Measurements from ENCODE around the gene RPS2. TPM values are rescaled to one million over a fixed set of nuclear protein-coding genes. Genes with fewer than 3 reads are reported as not detected.
"Not testable (repeated sequence)": the region's sequence is repeated elsewhere in the genome, so short reads cannot be mapped to it uniquely, and the experiment has no call there.

The RPS2 gene
- total RNA-seq, 2 donors from 2014 or later, result 782 to 1,247 TPM

- no peak for DNase-seq (ENCODE audit: low spot score)
Observed at GRCh38 chr16:1940273-1941161, 24.1 kb downstream of the RPS2 start.

GRCh38 chr16:1939833-1940232, 24.8 kb downstream of the RPS2 start:
- H3K4me1 ChIP-seq, result peaks cover 0 to 19% of the 10 kb centered on the region in 2 donors
- not testable (repeated sequence) for H3K27me3 ChIP-seq; H3K27ac ChIP-seq; H3K9me3 ChIP-seq; H3K4me3 ChIP-seq; DNase-seq (ENCODE audit: low spot score)
- peaks cover 30% of the 10 kb centered on the region for H3K36me3 ChIP-seq

More at GRCh38 chr16:1940273-1941161, 24.1 kb downstream of the RPS2 start:
- Histone ChIP-seq H3K36me3 (peaks cover 30% of the 10 kb centered on the region), H3K27ac (no peak overlapping the region), H3K4me3 (no peak overlapping the region), H3K27me3 (no peaks in the 10 kb centered on the region), H3K4me1 (peaks cover 0 to 19% of the 10 kb centered on the region in 2 donors), H3K9me3 (no peaks in the 10 kb centered on the region)
- no peak for TF ChIP-seq CTCF (IDR thresholded peaks at IDR 0.05)

GRCh38 chr16:1938910-1939309, 25.7 kb downstream of the RPS2 start:
- Histone ChIP-seq H3K4me1 (peaks cover 0 to 19% of the 10 kb centered on the region in 2 donors), H3K9me3 (no peaks in the 10 kb centered on the region), H3K36me3 (peaks cover 30% of the 10 kb centered on the region), H3K4me3 (no peak overlapping the region), H3K27ac (no peak overlapping the region), H3K27me3 (no peaks in the 10 kb centered on the region)
- DNase-seq (ENCODE audit: low spot score), result no peak
- no peak for TF ChIP-seq CTCF (IDR thresholded peaks at IDR 0.05)

- H3K27ac ChIP-seq, result no peak overlapping the region
- no peak for DNase-seq (ENCODE audit: low spot score)
- no peak for TF ChIP-seq CTCF (IDR thresholded peaks at IDR 0.05)
- no peaks in the 10 kb centered on the region for H3K9me3 ChIP-seq
- no peaks in the 10 kb centered on the region for H3K27me3 ChIP-seq
- peaks cover 30% of the 10 kb centered on the region for H3K36me3 ChIP-seq
- H3K4me1 ChIP-seq, result peaks cover 0 to 14% of the 10 kb centered on the region in 2 donors
- H3K4me3 ChIP-seq, result no peak overlapping the region
Observed at GRCh38 chr16:1938316-1938715, 26.3 kb downstream of the RPS2 start.

DNA sequence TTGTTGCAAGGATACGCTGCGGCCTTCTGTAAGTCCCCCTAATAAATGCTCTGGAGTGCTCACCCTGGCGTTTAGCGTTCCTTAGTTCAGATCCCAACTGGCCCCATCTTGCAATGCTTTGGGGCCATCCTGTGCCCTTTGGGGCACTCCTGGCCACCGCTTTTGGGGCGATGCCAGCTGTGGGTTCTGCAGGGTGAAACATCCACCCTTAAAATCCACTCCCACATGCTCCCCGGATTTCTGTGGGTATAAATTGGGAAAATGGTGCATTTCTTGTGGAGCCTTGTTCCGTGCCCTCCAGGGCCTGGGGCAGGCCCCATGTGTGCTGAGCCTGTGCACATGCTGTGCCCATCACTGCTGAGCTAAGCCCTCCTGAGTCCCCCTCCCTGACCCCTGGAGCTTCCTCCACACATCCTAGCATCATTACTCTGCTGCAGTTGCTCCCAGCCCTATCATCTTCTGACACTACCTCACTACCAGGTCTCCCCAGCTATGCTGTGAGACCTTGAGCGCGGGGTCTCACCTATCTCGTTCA, 27.6 kb downstream of the RPS2 start:
- no peak overlapping the region for H3K4me3 ChIP-seq
- no peaks in the 10 kb centered on the region for H3K9me3 ChIP-seq
- no peaks in the 10 kb centered on the region for H3K27me3 ChIP-seq
- H3K4me1 ChIP-seq, result peaks cover 0 to 7% of the 10 kb centered on the region in 2 donors
- H3K27ac ChIP-seq, result no peak overlapping the region
- no peak for DNase-seq (ENCODE audit: low spot score)
- TF ChIP-seq CTCF (IDR thresholded peaks at IDR 0.05), result no peak
- peaks cover 30% of the 10 kb centered on the region for H3K36me3 ChIP-seq

DNA sequence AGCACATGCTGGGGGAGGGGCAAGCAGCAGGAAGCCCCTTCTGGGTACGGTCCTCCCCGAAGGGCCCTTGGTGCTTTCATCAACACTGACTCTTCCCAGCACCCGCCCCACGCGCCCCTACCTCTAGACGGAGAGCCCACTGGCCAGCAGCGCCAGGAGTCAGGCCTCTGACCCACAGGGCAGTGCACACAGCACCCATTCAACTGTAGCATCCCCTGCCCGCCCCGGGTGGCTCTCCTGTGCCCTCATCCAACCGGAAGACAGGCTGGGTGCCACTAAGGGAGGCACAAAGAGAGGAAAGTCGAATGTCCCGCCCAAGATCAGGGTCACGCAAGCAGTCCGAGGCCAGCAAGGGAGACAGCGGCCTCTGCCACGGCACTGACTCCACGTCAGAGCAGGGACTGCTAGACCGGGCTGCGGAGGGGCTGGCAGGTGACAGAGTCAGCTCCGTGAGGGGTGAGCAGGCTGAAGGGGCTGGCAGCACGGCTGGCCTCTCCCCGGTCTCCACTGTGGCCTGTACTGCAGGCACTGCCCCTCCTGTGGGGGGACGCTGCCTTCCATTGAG, 31.4 kb downstream of the RPS2 start:
- DNase-seq (ENCODE audit: low spot score), result no peak
- Histone ChIP-seq H3K9me3 (no peaks in the 10 kb centered on the region), H3K4me1 (peaks cover 0 to 12% of the 10 kb centered on the region in 2 donors), H3K36me3 (peaks cover 7% of the 10 kb centered on the region), H3K4me3 (no peak overlapping the region), H3K27ac (no peak overlapping the region), H3K27me3 (no peaks in the 10 kb centered on the region)
- TF ChIP-seq CTCF (IDR thresholded peaks at IDR 0.05), result no peak
